ENCODE measurements around the gene MIA2. TPM values are rescaled to one million over a fixed set of nuclear protein-coding genes. Genes with fewer than 3 reads are reported as not detected.

Gene MIA2
- 10 to 100 TPM; 28.7 to 45.4 TPM for total RNA-seq

- Histone ChIP-seq H3K9me3 (no peaks in the 10 kb centered on the region), H3K36me3 (no peaks in the 10 kb centered on the region), H3K4me3 (no peak within 1 kb of the TSS), H3K27me3 (replicated peaks; ENCODE audit: insufficient read depth) (no peaks in the 10 kb centered on the region), H3K27ac (no peak within 1 kb of the TSS), H3K4me1 (replicated peaks) (no peaks in the 10 kb centered on the region)
- TF ChIP-seq POLR2AphosphoS5 (IDR thresholded peaks at IDR 0.05) (no peak), POLR2A (IDR thresholded peaks at IDR 0.05) (no peak), CTCF (IDR thresholded peaks at IDR 0.05) (no peak)
- 46% methylated on average over 7 of the region's 7 CpGs for WGBS
- intact Hi-C loops (cut with DNase I): no loop called here
- no peak for DNase-seq (ENCODE audit: low spot score)
These were observed at the start of gene MIA2 for GRCh38 chr14:39233680-39234326. TSS of gene MIA2 (plus strand) at chr14:39233915. CDS start at chr14:39234115, 200 bp downstream.

- H3K36me3 ChIP-seq: peaks cover 0 to 4% of the 10 kb centered on the region in 2 donors
- H3K27me3 ChIP-seq (replicated peaks; ENCODE audit: insufficient read depth): no peaks in the 10 kb centered on the region
- intact Hi-C loops (cut with DNase I): no loop called here
- H3K27ac ChIP-seq: no peak overlapping the region
- TF ChIP-seq POLR2AphosphoS5 (IDR thresholded peaks at IDR 0.05) (no peak), CTCF (IDR thresholded peaks at IDR 0.05) (no peak), POLR2A (IDR thresholded peaks at IDR 0.05) (no peak)
- DNase-seq (ENCODE audit: low spot score): no peak
- H3K4me1 ChIP-seq (replicated peaks): no peaks in the 10 kb centered on the region
- WGBS: 96% methylated on average over 4 of the region's 4 CpGs
- H3K4me3 ChIP-seq: no peak overlapping the region
- no peaks in the 10 kb centered on the region for H3K9me3 ChIP-seq
These were observed 49.0 kb upstream of the MIA2 start for GRCh38 chr14:39184628-39185255.

- WGBS: 88% methylated on average over 5 of the region's 5 CpGs
- Histone ChIP-seq H3K27ac (no peak overlapping the region), H3K36me3 (peaks cover 0 to 4% of the 10 kb centered on the region in 2 donors), H3K27me3 (replicated peaks; ENCODE audit: insufficient read depth) (no peaks in the 10 kb centered on the region), H3K4me1 (replicated peaks) (no peaks in the 10 kb centered on the region), H3K9me3 (no peaks in the 10 kb centered on the region), H3K4me3 (no peak overlapping the region)
- TF ChIP-seq POLR2A (IDR thresholded peaks at IDR 0.05) (no peak), CTCF (IDR thresholded peaks at IDR 0.05) (no peak), POLR2AphosphoS5 (IDR thresholded peaks at IDR 0.05) (no peak)
- intact Hi-C loops (cut with DNase I): no loop called here
- DNase-seq (ENCODE audit: low spot score): no peak
These were observed 48.3 kb upstream of the MIA2 start for GRCh38 chr14:39185256-39186049.

- 70% methylated on average over 4 of the region's 4 CpGs for WGBS
- intact Hi-C loops (cut with DNase I): no loop called here
- Histone ChIP-seq H3K4me3 (no peak overlapping the region), H3K9me3 (no peaks in the 10 kb centered on the region), H3K27me3 (replicated peaks; ENCODE audit: insufficient read depth) (no peaks in the 10 kb centered on the region), H3K4me1 (replicated peaks) (no peaks in the 10 kb centered on the region), H3K27ac (no peak overlapping the region), H3K36me3 (no peaks in the 10 kb centered on the region)
- no peak for DNase-seq (ENCODE audit: low spot score)
- TF ChIP-seq CTCF (IDR thresholded peaks at IDR 0.05): no peak
- no peak for TF ChIP-seq POLR2AphosphoS5 (IDR thresholded peaks at IDR 0.05)
- no peak for TF ChIP-seq POLR2A (IDR thresholded peaks at IDR 0.05)
These were observed 46.7 kb upstream of the MIA2 start for GRCh38 chr14:39186941-39187525.

Data from prostate gland (tissue), 2 donors.